ENCODE data around the gene KRTAP4-6.

DNA sequence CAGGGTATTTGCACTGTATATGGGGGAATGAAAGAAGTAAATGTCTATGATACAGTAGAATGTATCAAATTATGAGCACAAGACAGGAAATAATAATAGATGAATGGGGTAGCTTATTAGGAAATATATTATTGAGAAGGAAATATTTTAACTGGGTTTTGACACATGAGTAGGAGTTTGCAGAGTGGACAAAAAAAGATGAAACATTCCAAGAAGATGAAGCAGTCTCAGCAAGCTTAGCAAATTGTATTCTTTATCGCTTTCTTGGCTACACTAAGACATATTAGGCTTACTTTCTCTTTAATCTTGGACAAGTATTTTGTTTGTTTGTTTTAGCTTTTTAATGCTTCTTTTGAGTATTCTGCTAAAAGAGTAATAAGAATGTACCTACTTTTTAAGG, 36.4 kb downstream of the KRTAP4-6 start:
- TF ChIP-seq, protein P1, sequence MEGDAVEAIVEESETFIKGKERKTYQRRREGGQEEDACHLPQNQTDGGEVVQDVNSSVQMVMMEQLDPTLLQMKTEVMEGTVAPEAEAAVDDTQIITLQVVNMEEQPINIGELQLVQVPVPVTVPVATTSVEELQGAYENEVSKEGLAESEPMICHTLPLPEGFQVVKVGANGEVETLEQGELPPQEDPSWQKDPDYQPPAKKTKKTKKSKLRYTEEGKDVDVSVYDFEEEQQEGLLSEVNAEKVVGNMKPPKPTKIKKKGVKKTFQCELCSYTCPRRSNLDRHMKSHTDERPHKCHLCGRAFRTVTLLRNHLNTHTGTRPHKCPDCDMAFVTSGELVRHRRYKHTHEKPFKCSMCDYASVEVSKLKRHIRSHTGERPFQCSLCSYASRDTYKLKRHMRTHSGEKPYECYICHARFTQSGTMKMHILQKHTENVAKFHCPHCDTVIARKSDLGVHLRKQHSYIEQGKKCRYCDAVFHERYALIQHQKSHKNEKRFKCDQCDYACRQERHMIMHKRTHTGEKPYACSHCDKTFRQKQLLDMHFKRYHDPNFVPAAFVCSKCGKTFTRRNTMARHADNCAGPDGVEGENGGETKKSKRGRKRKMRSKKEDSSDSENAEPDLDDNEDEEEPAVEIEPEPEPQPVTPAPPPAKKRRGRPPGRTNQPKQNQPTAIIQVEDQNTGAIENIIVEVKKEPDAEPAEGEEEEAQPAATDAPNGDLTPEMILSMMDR (IDR thresholded peaks at IDR 0.05; ENCODE audit: poor library complexity): no peak
- no peak for TF ChIP-seq EZH2phosphoT487 (IDR thresholded peaks at IDR 0.05; ENCODE audit: low read depth, severe bottlenecking, unreplicated experiment)
- TF ChIP-seq EZH2 (IDR thresholded peaks at IDR 0.05; ENCODE audit: borderline replicate concordance): no peak

Data from hepatocyte (in vitro differentiated cells).